ENCODE measurements around the gene TTC7B.
A peak's percentile ranks its signal among the peaks of the same experiment; 100 is the strongest.

Gene TTC7B

GRCh38 chr14:90639641-90640040, 176.6 kb downstream of the TTC7B start:
- H3K14ac ChIP-seq (ENCODE audit: low read length) = no peak overlapping the region
- no peak overlapping the region for H2AK5ac ChIP-seq (ENCODE audit: low read depth, low read length)
- H2BK5ac ChIP-seq (ENCODE audit: low read length) = no peak overlapping the region
- no peak overlapping the region for H2BK120ac ChIP-seq (ENCODE audit: low read depth, low read length)
- H3K4me1 ChIP-seq (ENCODE audit: control insufficient read depth in 2 of 2, insufficient read depth in 1 of 2, low read depth in 1 of 2, low read length in 2 of 2) = peaks cover 16 to 27% of the 10 kb centered on the region in 2 donors
- H2BK15ac ChIP-seq (ENCODE audit: low read length) = no peak overlapping the region
- H2AFZ ChIP-seq (ENCODE audit: low read length) = no peak overlapping the region
- peak overlapping the region; percentile 25 for H3K27ac ChIP-seq (replicated peaks; ENCODE audit: low read length)
- no peak overlapping the region for H3K9ac ChIP-seq (ENCODE audit: low read depth, low read length, poor library complexity)
- H3K4me3 ChIP-seq (ENCODE audit: low read length in 2 of 2) = no peak overlapping the region
- no peak overlapping the region for H3K23ac ChIP-seq (ENCODE audit: low read depth, low read length, poor library complexity)
- no peaks in the 10 kb centered on the region for H3K27me3 ChIP-seq (ENCODE audit: control insufficient read depth in 3 of 3, insufficient read depth in 3 of 3, low read depth in 1 of 3, low read length in 3 of 3)
- WGBS, 2 donors (ENCODE audit: extremely low coverage in 2 of 2, insufficient read length in 2 of 2, insufficient replicate concordance in 1 of 2) = no CpG with 5 or more reads among the region's 9 CpGs
- peaks cover 0 to 7% of the 10 kb centered on the region in 2 donors for H3K9me3 ChIP-seq (replicated peaks in 1 of 2; ENCODE audit: control insufficient read depth in 2 of 2, insufficient read depth in 1 of 2, low read depth in 1 of 2, low read length in 2 of 2)
- H3K4me2 ChIP-seq (ENCODE audit: insufficient read depth, low read length, poor library complexity, severe bottlenecking) = no peak overlapping the region
- DNase-seq (ENCODE audit: low spot score) = no peak
- H2BK12ac ChIP-seq (ENCODE audit: low read length) = no peak overlapping the region
- no peak overlapping the region for H4K8ac ChIP-seq (ENCODE audit: low read depth, low read length)
- no peaks in the 10 kb centered on the region for H3K36me3 ChIP-seq (replicated peaks in 1 of 2; ENCODE audit: control insufficient read depth in 2 of 2, insufficient read depth in 2 of 2, low read length in 2 of 2)
- H3K18ac ChIP-seq (ENCODE audit: low read length) = peak overlapping the region; percentile 59
- H3K79me1 ChIP-seq (ENCODE audit: low read depth, low read length) = no peaks in the 10 kb centered on the region
- no peak overlapping the region for H4K91ac ChIP-seq (ENCODE audit: low read depth, low read length, poor library complexity)
- H3K4ac ChIP-seq (ENCODE audit: low read length) = no peak overlapping the region

- Histone ChIP-seq H4K91ac (ENCODE audit: low read depth, low read length, poor library complexity) (no peak overlapping the region), H3K4me1 (ENCODE audit: control insufficient read depth in 2 of 2, insufficient read depth in 1 of 2, low read depth in 1 of 2, low read length in 2 of 2) (no peaks in the 10 kb centered on the region), H3K23ac (ENCODE audit: low read depth, low read length, poor library complexity) (no peak overlapping the region), H2AK5ac (ENCODE audit: low read depth, low read length) (no peak overlapping the region), H2BK12ac (ENCODE audit: low read length) (no peak overlapping the region), H2BK120ac (ENCODE audit: low read depth, low read length) (no peak overlapping the region), H3K14ac (ENCODE audit: low read length) (no peak overlapping the region), H3K9ac (ENCODE audit: low read depth, low read length, poor library complexity) (no peak overlapping the region), H2BK5ac (ENCODE audit: low read length) (no peak overlapping the region), H4K8ac (ENCODE audit: low read depth, low read length) (no peak overlapping the region), H3K18ac (ENCODE audit: low read length) (no peak overlapping the region), H2BK15ac (ENCODE audit: low read length) (no peak overlapping the region), H3K27ac (replicated peaks; ENCODE audit: low read length) (no peak overlapping the region), H3K4ac (ENCODE audit: low read length) (no peak overlapping the region), H3K79me1 (ENCODE audit: low read depth, low read length) (no peaks in the 10 kb centered on the region), H3K4me2 (ENCODE audit: insufficient read depth, low read length, poor library complexity, severe bottlenecking) (no peak overlapping the region), H2AFZ (ENCODE audit: low read length) (no peak overlapping the region), H3K36me3 (replicated peaks in 1 of 2; ENCODE audit: control insufficient read depth in 2 of 2, insufficient read depth in 2 of 2, low read length in 2 of 2) (no peaks in the 10 kb centered on the region), H3K4me3 (ENCODE audit: low read length in 2 of 2) (no peak overlapping the region), H3K9me3 (replicated peaks in 1 of 2; ENCODE audit: control insufficient read depth in 2 of 2, insufficient read depth in 1 of 2, low read depth in 1 of 2, low read length in 2 of 2) (peaks cover 0 to 4% of the 10 kb centered on the region in 2 donors), H3K27me3 (ENCODE audit: control insufficient read depth in 3 of 3, insufficient read depth in 3 of 3, low read depth in 1 of 3, low read length in 3 of 3) (no peaks in the 10 kb centered on the region)
- WGBS, 2 donors (ENCODE audit: extremely low coverage in 2 of 2, insufficient read length in 2 of 2, insufficient replicate concordance in 1 of 2) = no CpG with 5 or more reads among the region's 2 CpGs
- no peak for DNase-seq (ENCODE audit: low spot score)
Measured at GRCh38 chr14:90632871-90633270, 183.4 kb downstream of the TTC7B start.

GRCh38 chr14:90632451-90632850, 183.8 kb downstream of the TTC7B start:
- no peak overlapping the region for H3K4ac ChIP-seq (ENCODE audit: low read length)
- WGBS, 2 donors (ENCODE audit: extremely low coverage in 2 of 2, insufficient read length in 2 of 2, insufficient replicate concordance in 1 of 2) = no CpG with 5 or more reads among the region's 3 CpGs

GRCh38 chr14:90630171-90630806, 185.9 kb downstream of the TTC7B start:
- Histone ChIP-seq H3K27me3 (ENCODE audit: control insufficient read depth in 3 of 3, insufficient read depth in 3 of 3, low read depth in 1 of 3, low read length in 3 of 3) (no peaks in the 10 kb centered on the region), H4K91ac (ENCODE audit: low read depth, low read length, poor library complexity) (no peak overlapping the region), H2BK15ac (ENCODE audit: low read length) (no peak overlapping the region), H3K18ac (ENCODE audit: low read length) (peak overlapping the region; percentile 74), H3K9me3 (replicated peaks in 1 of 2; ENCODE audit: control insufficient read depth in 2 of 2, insufficient read depth in 1 of 2, low read depth in 1 of 2, low read length in 2 of 2) (no peaks in the 10 kb centered on the region), H2BK5ac (ENCODE audit: low read length) (no peak overlapping the region), H3K79me1 (ENCODE audit: low read depth, low read length) (no peaks in the 10 kb centered on the region), H2BK12ac (ENCODE audit: low read length) (no peak overlapping the region), H2AK5ac (ENCODE audit: low read depth, low read length) (no peak overlapping the region), H3K27ac (replicated peaks; ENCODE audit: low read length) (no peak overlapping the region), H3K9ac (ENCODE audit: low read depth, low read length, poor library complexity) (no peak overlapping the region), H2BK120ac (ENCODE audit: low read depth, low read length) (no peak overlapping the region), H3K4me2 (ENCODE audit: insufficient read depth, low read length, poor library complexity, severe bottlenecking) (no peak overlapping the region), H3K36me3 (replicated peaks in 1 of 2; ENCODE audit: control insufficient read depth in 2 of 2, insufficient read depth in 2 of 2, low read length in 2 of 2) (no peaks in the 10 kb centered on the region), H3K4me3 (ENCODE audit: low read length in 2 of 2) (no peak overlapping the region), H3K4me1 (ENCODE audit: control insufficient read depth in 2 of 2, insufficient read depth in 1 of 2, low read depth in 1 of 2, low read length in 2 of 2) (peaks cover 1 to 3% of the 10 kb centered on the region in 2 donors), H3K14ac (ENCODE audit: low read length) (no peak overlapping the region), H3K23ac (ENCODE audit: low read depth, low read length, poor library complexity) (no peak overlapping the region), H4K8ac (ENCODE audit: low read depth, low read length) (no peak overlapping the region), H2AFZ (ENCODE audit: low read length) (no peak overlapping the region), H3K4ac (ENCODE audit: low read length) (no peak overlapping the region)
- WGBS, 2 donors (ENCODE audit: extremely low coverage in 2 of 2, insufficient read length in 2 of 2, insufficient replicate concordance in 1 of 2) = no CpG with 5 or more reads among the region's 12 CpGs
- DNase-seq (ENCODE audit: low spot score) = no peak

More at GRCh38 chr14:90632451-90632850, 183.8 kb downstream of the TTC7B start:
- Histone ChIP-seq H4K8ac (ENCODE audit: low read depth, low read length) (no peak overlapping the region), H2BK12ac (ENCODE audit: low read length) (no peak overlapping the region), H3K36me3 (replicated peaks in 1 of 2; ENCODE audit: control insufficient read depth in 2 of 2, insufficient read depth in 2 of 2, low read length in 2 of 2) (no peaks in the 10 kb centered on the region), H3K27me3 (ENCODE audit: control insufficient read depth in 3 of 3, insufficient read depth in 3 of 3, low read depth in 1 of 3, low read length in 3 of 3) (no peaks in the 10 kb centered on the region), H2BK5ac (ENCODE audit: low read length) (no peak overlapping the region), H4K91ac (ENCODE audit: low read depth, low read length, poor library complexity) (no peak overlapping the region), H3K27ac (replicated peaks; ENCODE audit: low read length) (no peak overlapping the region), H3K4me3 (ENCODE audit: low read length in 2 of 2) (no peak overlapping the region), H2BK15ac (ENCODE audit: low read length) (no peak overlapping the region), H3K9me3 (replicated peaks in 1 of 2; ENCODE audit: control insufficient read depth in 2 of 2, insufficient read depth in 1 of 2, low read depth in 1 of 2, low read length in 2 of 2) (peaks cover 0 to 4% of the 10 kb centered on the region in 2 donors), H3K4me2 (ENCODE audit: insufficient read depth, low read length, poor library complexity, severe bottlenecking) (no peak overlapping the region), H3K4me1 (ENCODE audit: control insufficient read depth in 2 of 2, insufficient read depth in 1 of 2, low read depth in 1 of 2, low read length in 2 of 2) (no peaks in the 10 kb centered on the region), H2BK120ac (ENCODE audit: low read depth, low read length) (no peak overlapping the region), H3K18ac (ENCODE audit: low read length) (no peak overlapping the region), H3K14ac (ENCODE audit: low read length) (no peak overlapping the region), H3K9ac (ENCODE audit: low read depth, low read length, poor library complexity) (no peak overlapping the region), H3K23ac (ENCODE audit: low read depth, low read length, poor library complexity) (no peak overlapping the region), H2AFZ (ENCODE audit: low read length) (no peak overlapping the region), H3K79me1 (ENCODE audit: low read depth, low read length) (no peaks in the 10 kb centered on the region), H2AK5ac (ENCODE audit: low read depth, low read length) (no peak overlapping the region)
- DNase-seq (ENCODE audit: low spot score) = no peak
